Stimulated activated naive B cell treated with anti-CD40 and anti-IgM and Interleukin-4, amounts not matched to agents 10 μg/mL and 1 μg/mL and 100 μg/mL, for 72 hours (primary cell): ENCODE results near the gene PRRT1B.
"Not testable (repeated sequence)": the region's sequence is repeated elsewhere in the genome, so short reads cannot be mapped to it uniquely, and the experiment has no call there.

Experiments
- ATAC-seq, 2 donors: fragments of 150-1000 bp; cut with Tn5 transposase; replicated peaks; 2 replicates each; pipeline ENCODE4 v1.10.0; 2021; ENCODE audit warnings: moderate library complexity in 1 of 2
- DNase-seq: peaks from one replicate; pipeline ENCODE4 v3.0.0; 2021
- H3K27ac Mint-ChIP-seq: one replicate; pipeline ENCODE4 v1.8.0; 2022; ENCODE audit warnings: mild to moderate bottlenecking, mixed read lengths
- H3K27me3 Mint-ChIP-seq, 2 donors: one replicate each; pipeline ENCODE4 v1.8.0; 2022; ENCODE audit warnings: mixed read lengths in 2 of 2
- H3K36me3 Mint-ChIP-seq, 2 donors: one replicate each; pipeline ENCODE4 v1.8.0; 2022; ENCODE audit warnings: mixed read lengths in 2 of 2, mild to moderate bottlenecking in 1 of 2
- H3K4me1 Mint-ChIP-seq, 2 donors: one replicate each; pipeline ENCODE4 v1.8.0; 2022; ENCODE audit warnings: mixed read lengths in 2 of 2, mild to moderate bottlenecking in 1 of 2
- H3K4me3 Mint-ChIP-seq, 2 donors: one replicate each; pipeline ENCODE4 v1.8.0; 2022; ENCODE audit warnings: mild to moderate bottlenecking in 2 of 2, mixed read lengths in 2 of 2, moderate library complexity in 1 of 2
- H3K9me3 Mint-ChIP-seq, 2 donors: one replicate each; pipeline ENCODE4 v1.8.0; 2022; ENCODE audit warnings: mixed read lengths in 2 of 2, mild to moderate bottlenecking in 1 of 2

Gene PRRT1B

GRCh38 chr9:131515559-131516031 lies 29.7 kb upstream of the PRRT1B start:
- H3K27me3 Mint-ChIP-seq, H3K4me3 Mint-ChIP-seq, H3K27ac Mint-ChIP-seq, DNase-seq, H3K9me3 Mint-ChIP-seq, ATAC-seq: not testable (repeated sequence)
- H3K4me1 Mint-ChIP-seq, result peaks cover 11 to 13% of the 10 kb centered on the region in 2 donors
- H3K36me3 Mint-ChIP-seq, result peaks cover 49 to 58% of the 10 kb centered on the region in 2 donors

- Mint-ChIP-seq H3K27ac (no peak overlapping the region), H3K4me1 (peaks cover 11 to 13% of the 10 kb centered on the region in 2 donors), H3K27me3 (no peaks in the 10 kb centered on the region), H3K4me3 (no peak overlapping the region), H3K36me3 (peaks cover 47 to 56% of the 10 kb centered on the region in 2 donors), H3K9me3 (no peaks in the 10 kb centered on the region)
- no peak for ATAC-seq
- no peak for DNase-seq
Measured at GRCh38 chr9:131516100-131516499, 29.2 kb upstream of the PRRT1B start.

DNA sequence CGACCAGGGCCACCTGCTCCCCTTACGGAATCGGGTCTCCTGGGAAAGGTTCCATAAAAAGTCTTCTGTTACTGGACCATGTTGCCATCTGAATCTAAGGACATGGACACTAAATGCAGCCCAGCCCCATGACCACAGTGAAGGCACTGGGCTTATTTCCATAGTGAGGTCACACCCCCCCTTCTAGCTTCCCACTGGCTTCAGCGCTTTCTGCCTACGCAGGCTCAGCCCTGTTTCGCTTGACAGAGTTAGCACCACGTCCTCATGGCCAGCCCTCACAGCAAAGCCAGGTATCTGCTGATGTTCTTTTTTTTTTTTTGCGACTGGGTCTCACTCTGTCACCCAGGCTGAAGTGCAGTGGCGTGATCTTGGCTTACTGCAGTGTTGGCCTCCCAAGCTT lies 28.4 kb upstream of the PRRT1B start:
- Mint-ChIP-seq H3K36me3 (peaks cover 46 to 54% of the 10 kb centered on the region in 2 donors), H3K27me3 (no peaks in the 10 kb centered on the region)
- ATAC-seq, result no peak

GRCh38 chr9:131517761-131518190 lies 27.5 kb upstream of the PRRT1B start:
- DNase-seq (no peak), ATAC-seq (no peak)
- Mint-ChIP-seq H3K4me1 (peaks cover 11 to 13% of the 10 kb centered on the region in 2 donors), H3K9me3 (no peaks in the 10 kb centered on the region), H3K4me3 (no peak overlapping the region), H3K27me3 (no peaks in the 10 kb centered on the region), H3K27ac (no peak overlapping the region), H3K36me3 (peaks cover 37 to 52% of the 10 kb centered on the region in 2 donors)

More for the DNA sequence above, 28.4 kb upstream of the PRRT1B start:
- no peak for DNase-seq
- no peak overlapping the region for H3K4me3 Mint-ChIP-seq
- peaks cover 11 to 13% of the 10 kb centered on the region in 2 donors for H3K4me1 Mint-ChIP-seq
- H3K27ac Mint-ChIP-seq, result no peak overlapping the region
- no peaks in the 10 kb centered on the region for H3K9me3 Mint-ChIP-seq

- ATAC-seq (no peak), DNase-seq (no peak)
- no peak overlapping the region for H3K4me3 Mint-ChIP-seq
- H3K36me3 Mint-ChIP-seq, result peaks cover 36 to 44% of the 10 kb centered on the region in 2 donors
- peak overlapping the region; percentile 75 for H3K27ac Mint-ChIP-seq
- H3K4me1 Mint-ChIP-seq, result peaks cover 6 to 7% of the 10 kb centered on the region in 2 donors
- H3K27me3 Mint-ChIP-seq, result no peaks in the 10 kb centered on the region
- H3K9me3 Mint-ChIP-seq, result no peaks in the 10 kb centered on the region
Measured at GRCh38 chr9:131518553-131518952, 26.8 kb upstream of the PRRT1B start.

DNA sequence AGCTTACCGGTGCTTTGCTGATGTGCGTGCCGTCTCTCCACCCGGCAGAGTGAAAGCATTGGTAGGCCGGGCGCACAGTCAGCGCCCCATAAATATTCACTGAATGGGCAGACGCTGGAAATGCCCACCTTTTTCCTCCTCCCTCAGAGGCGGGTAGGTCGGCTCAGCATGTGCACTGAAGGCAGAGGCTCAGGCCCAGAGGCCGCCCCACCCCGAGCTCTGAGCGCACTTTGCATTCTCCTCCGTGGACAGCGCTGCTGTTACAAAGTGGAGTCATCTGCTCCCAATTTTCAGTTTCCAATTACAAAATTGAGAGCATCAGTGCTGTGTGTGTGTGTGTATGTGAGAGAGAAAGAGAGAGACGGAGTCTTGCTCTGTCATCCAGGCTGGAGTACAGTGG lies 24.8 kb upstream of the PRRT1B start:
- Mint-ChIP-seq H3K36me3 (peaks cover 30 to 38% of the 10 kb centered on the region in 2 donors), H3K4me1 (peaks cover 1 to 5% of the 10 kb centered on the region in 2 donors), H3K4me3 (no peak overlapping the region), H3K27ac (no peak overlapping the region), H3K9me3 (no peaks in the 10 kb centered on the region), H3K27me3 (no peaks in the 10 kb centered on the region)
- DNase-seq, result no peak
- no peak for ATAC-seq

DNA sequence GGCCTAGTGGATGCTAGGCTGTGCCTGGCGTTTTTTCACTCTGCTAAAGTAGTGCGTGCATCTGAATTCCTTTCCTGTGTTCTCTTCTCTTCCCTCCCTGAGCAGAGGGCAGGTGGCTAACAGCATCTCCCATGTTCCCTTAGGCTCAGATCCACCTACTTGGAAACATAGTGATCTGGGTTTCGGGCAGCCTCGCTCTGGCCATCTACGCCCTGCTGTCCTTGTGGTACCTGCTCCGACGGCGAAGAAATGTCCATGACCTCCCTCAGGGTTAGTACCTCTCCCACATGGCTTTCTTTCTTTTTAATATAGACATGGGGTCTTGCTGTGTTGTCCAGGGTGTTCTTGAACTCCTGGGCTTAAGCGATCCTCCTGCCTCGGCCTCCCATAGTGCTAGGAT lies 24.1 kb upstream of the PRRT1B start:
- ATAC-seq (no peak), DNase-seq (no peak)
- Mint-ChIP-seq H3K27me3 (no peaks in the 10 kb centered on the region), H3K36me3 (peaks cover 37 to 42% of the 10 kb centered on the region in 2 donors), H3K4me3 (no peak overlapping the region), H3K27ac (no peak overlapping the region), H3K9me3 (no peaks in the 10 kb centered on the region), H3K4me1 (peaks cover 2 to 7% of the 10 kb centered on the region in 2 donors)

DNA sequence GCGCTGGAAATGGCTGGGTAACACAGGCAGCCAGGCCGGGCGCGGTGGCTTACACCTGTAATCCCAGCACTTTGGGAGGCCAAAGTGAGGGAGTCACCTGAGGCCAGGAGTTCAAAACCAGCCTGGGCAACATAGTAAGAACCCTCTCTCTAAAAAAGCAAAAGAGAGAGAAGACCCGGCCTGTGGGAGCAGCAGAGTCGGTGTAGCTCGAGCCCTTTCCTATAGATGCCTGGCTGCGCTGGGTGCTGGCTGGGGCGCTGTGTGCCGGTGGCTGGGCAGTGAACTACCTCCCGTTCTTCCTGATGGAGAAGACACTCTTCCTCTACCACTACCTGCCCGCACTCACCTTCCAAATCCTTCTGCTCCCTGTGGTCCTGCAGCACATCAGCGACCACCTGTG lies 23.5 kb upstream of the PRRT1B start:
- no peaks in the 10 kb centered on the region for H3K27me3 Mint-ChIP-seq
- DNase-seq (no peak), ATAC-seq (no peak)
- no peaks in the 10 kb centered on the region for H3K9me3 Mint-ChIP-seq
- H3K4me3 Mint-ChIP-seq, result no peak overlapping the region
- peaks cover 42 to 48% of the 10 kb centered on the region in 2 donors for H3K36me3 Mint-ChIP-seq
- H3K4me1 Mint-ChIP-seq, result peaks cover 4 to 11% of the 10 kb centered on the region in 2 donors
- H3K27ac Mint-ChIP-seq, result peak overlapping the region; percentile 81

DNA sequence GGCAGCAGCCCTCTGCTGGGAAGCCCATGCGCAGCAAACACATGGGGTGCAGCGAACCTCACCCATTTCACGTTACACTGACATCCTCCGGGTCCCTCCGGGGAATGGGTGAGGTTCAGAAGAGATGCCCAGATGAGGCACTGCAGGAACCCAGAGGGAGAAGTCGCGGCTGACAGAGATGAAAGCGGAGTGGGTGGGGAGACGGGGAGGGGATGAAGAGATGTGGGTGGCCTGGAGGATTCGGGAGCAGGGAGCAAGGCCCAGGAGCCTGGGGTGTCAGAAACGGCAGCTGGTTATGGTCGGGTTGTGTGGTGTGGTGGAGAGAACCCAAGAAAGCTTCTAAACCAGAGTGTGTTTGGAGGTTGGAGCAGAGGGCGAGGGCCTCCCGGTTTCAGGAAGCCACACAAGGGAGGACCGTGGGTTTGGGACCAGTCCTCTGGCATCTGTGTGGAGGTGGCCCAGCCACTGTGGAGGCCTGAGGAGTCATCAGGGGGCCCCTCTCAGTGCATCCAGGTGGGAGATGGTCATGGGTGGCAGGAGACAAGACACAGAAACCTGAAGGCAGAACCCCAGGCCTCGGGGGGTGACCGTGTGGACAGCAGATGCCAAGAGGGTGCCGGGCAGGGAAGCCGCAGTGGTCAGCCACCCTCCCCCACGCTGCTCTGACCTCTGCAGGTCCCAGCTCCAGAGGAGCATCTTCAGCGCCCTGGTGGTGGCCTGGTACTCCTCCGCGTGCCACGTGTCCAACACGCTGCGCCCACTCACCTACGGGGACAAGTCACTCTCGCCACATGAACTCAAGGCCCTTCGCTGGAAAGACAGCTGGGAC lies 22.9 kb upstream of the PRRT1B start:
- no peaks in the 10 kb centered on the region for H3K9me3 Mint-ChIP-seq
- DNase-seq, result no peak
- H3K4me1 Mint-ChIP-seq, result peaks cover 4 to 11% of the 10 kb centered on the region in 2 donors
- ATAC-seq, result no peak
- H3K36me3 Mint-ChIP-seq, result peaks cover 43 to 53% of the 10 kb centered on the region in 2 donors
- H3K27me3 Mint-ChIP-seq, result no peaks in the 10 kb centered on the region
- H3K4me3 Mint-ChIP-seq, result no peak overlapping the region
- peak overlapping the region; percentile 81 for H3K27ac Mint-ChIP-seq

- peaks cover 4 to 11% of the 10 kb centered on the region in 2 donors for H3K4me1 Mint-ChIP-seq
- ATAC-seq, result no peak
Measured at GRCh38 chr9:131523086-131523388, 22.3 kb upstream of the PRRT1B start.

GRCh38 chr9:131523451-131524435 lies 21.6 kb upstream of the PRRT1B start:
- Mint-ChIP-seq H3K36me3 (peaks cover 45 to 56% of the 10 kb centered on the region in 2 donors), H3K27ac (peak overlapping the region; percentile 73), H3K9me3 (no peaks in the 10 kb centered on the region), H3K4me1 (peaks cover 4 to 17% of the 10 kb centered on the region in 2 donors), H3K4me3 (no peak overlapping the region), H3K27me3 (no peaks in the 10 kb centered on the region)
- ATAC-seq (no peak), DNase-seq (no peak)

More at GRCh38 chr9:131523086-131523388, 22.3 kb upstream of the PRRT1B start:
- Mint-ChIP-seq H3K36me3 (peaks cover 44 to 55% of the 10 kb centered on the region in 2 donors), H3K4me3 (no peak overlapping the region), H3K27me3 (no peaks in the 10 kb centered on the region), H3K9me3 (no peaks in the 10 kb centered on the region), H3K27ac (no peak overlapping the region)
- DNase-seq, result no peak

DNA sequence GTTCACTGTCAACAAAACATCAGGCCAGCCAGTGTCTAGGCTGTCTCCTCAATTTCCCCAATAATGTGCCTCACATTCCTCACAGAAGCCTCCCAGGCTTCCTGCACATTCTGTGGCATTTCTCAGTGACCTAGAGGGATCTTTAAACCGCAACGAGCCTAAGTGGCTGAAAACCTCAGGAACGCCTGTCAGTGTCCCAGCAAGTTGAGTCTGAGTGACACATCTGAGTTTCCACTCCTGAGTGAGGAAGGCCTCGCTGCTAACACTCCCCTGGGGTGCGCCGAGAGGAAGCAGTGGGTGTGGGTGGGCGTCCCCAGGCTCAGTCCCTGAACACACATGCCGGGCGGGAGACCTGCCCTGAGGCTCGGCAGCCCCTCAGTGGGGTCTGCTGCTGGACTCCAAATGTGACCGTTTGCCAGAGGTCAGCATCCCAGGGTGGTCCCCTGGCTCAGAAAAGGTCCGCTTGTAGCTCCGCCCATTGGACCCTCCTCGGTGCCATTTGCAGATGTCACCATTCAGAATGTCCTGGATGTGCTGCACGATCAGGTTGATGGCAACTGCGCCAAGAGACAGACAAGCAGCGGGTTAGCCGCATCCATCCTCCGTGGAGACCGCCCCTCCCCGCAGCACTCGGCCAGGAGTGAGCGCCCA lies 20.5 kb upstream of the PRRT1B start:
- H3K9me3 Mint-ChIP-seq, result no peaks in the 10 kb centered on the region
- no peak overlapping the region for H3K4me3 Mint-ChIP-seq
- H3K4me1 Mint-ChIP-seq, result peaks cover 5 to 20% of the 10 kb centered on the region in 2 donors
- no peak for DNase-seq
- peaks cover 43 to 47% of the 10 kb centered on the region in 2 donors for H3K36me3 Mint-ChIP-seq
- no peak for ATAC-seq
- no peak overlapping the region for H3K27ac Mint-ChIP-seq
- no peaks in the 10 kb centered on the region for H3K27me3 Mint-ChIP-seq

DNA sequence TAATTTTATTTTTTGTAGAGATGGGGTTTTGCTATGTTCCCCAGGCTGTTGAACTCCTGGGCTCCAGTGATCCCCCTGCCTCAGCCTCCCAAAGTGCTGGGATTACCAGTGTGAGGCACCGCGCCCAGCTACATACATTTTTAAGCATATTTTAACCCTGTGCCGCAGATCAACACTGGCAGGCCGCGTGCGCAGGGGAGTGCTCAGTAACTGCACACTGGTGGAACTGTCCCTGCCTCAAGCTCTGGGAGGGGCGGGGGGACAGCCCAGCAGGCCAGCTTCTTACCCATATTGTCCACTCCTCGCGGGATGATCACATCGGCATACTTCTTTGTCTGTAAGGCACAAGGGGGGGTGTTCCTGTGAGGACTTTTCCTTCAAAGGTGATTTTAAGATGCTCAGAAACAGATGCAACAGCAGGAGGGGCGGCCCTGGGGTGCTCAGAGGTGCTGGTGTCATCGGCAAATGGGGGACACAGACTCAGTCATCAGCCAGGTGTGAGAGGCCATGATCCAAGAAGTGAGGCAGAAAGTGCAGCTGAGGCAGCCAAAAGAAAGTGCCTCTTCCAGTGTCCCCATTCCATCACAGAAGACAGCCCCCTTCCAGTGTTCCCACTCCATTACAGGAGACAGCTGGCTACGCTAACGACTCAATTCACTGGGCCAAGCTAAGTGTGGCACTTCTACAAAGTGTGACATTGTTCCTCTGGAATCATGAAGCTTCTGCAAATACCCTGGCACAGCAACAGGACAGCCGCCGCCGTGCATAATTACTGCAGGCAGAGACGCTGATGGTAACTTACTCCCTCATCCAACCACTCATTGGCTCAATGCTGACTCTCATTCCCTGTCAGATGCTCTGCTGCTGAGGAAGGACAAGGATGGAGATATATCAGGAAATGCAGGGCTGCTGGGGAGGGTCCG lies 19.4 kb upstream of the PRRT1B start:
- H3K36me3 Mint-ChIP-seq, result peaks cover 40 to 44% of the 10 kb centered on the region in 2 donors
- H3K4me1 Mint-ChIP-seq, result peaks cover 9 to 28% of the 10 kb centered on the region in 2 donors
- DNase-seq, result no peak
- no peaks in the 10 kb centered on the region for H3K27me3 Mint-ChIP-seq
- H3K27ac Mint-ChIP-seq, result peak overlapping the region; percentile 25
- H3K9me3 Mint-ChIP-seq, result no peaks in the 10 kb centered on the region
- ATAC-seq, result no peak
- no peak overlapping the region for H3K4me3 Mint-ChIP-seq
